ENCODE results near the gene JUND.
A peak's percentile ranks its signal among the peaks of the same experiment; 100 is the strongest.

Gene JUND

GRCh38 chr19:18251587-18252369, 29.6 kb downstream of the JUND start:
- H3K36me3 ChIP-seq = peaks cover 0 to 3% (median 3%) of the 10 kb centered on the region in 3 donors
- H3K27me3 ChIP-seq = peaks cover 0 to 6% of the 10 kb centered on the region in 2 donors
- no peak overlapping the region for H3K27ac ChIP-seq
- no peaks in the 10 kb centered on the region for H3K9me3 ChIP-seq
- intact Hi-C loops (cut with DNase I; ENCODE audit: low total_unique reads) = loop anchor here (2.0 kb wide), 1 partner anchor 41 kb away; no protein-coding TSS in a partner anchor
- TF ChIP-seq CTCF (IDR thresholded peaks at IDR 0.05) = peak; percentile 87 to 96
- H3K4me1 ChIP-seq = no peaks in the 10 kb centered on the region
- DNase-seq = peak; percentile 58 to 84
- H3K4me3 ChIP-seq = no peak overlapping the region

GRCh38 chr19:18249834-18250233, 31.6 kb downstream of the JUND start:
- intact Hi-C loops (cut with DNase I; ENCODE audit: low total_unique reads) = loop anchor here (2.0 kb wide), 1 partner anchor 39 kb away; no protein-coding TSS in a partner anchor
- TF ChIP-seq CTCF (IDR thresholded peaks at IDR 0.05) = no peak
- H3K27me3 ChIP-seq = peaks cover 0 to 6% of the 10 kb centered on the region in 2 donors
- no peak for DNase-seq
- no peak overlapping the region for H3K4me3 ChIP-seq
- no peaks in the 10 kb centered on the region for H3K4me1 ChIP-seq
- H3K36me3 ChIP-seq = no peaks in the 10 kb centered on the region
- H3K9me3 ChIP-seq = no peaks in the 10 kb centered on the region
- no peak overlapping the region for H3K27ac ChIP-seq

GRCh38 chr19:18245297-18245696, 36.1 kb downstream of the JUND start:
- no peaks in the 10 kb centered on the region for H3K4me1 ChIP-seq
- H3K4me3 ChIP-seq = no peak overlapping the region
- no peaks in the 10 kb centered on the region for H3K9me3 ChIP-seq
- DNase-seq = no peak
- H3K27ac ChIP-seq = no peak overlapping the region
- H3K27me3 ChIP-seq = peaks cover 0 to 6% of the 10 kb centered on the region in 2 donors
- no peaks in the 10 kb centered on the region for H3K36me3 ChIP-seq
- intact Hi-C loops (cut with DNase I; ENCODE audit: low total_unique reads) = no loop called here
- TF ChIP-seq CTCF (IDR thresholded peaks at IDR 0.05) = no peak

GRCh38 chr19:18239303-18239702, 42.1 kb downstream of the JUND start:
- Histone ChIP-seq H3K27me3 (peaks cover 0 to 36% of the 10 kb centered on the region in 2 donors), H3K9me3 (no peaks in the 10 kb centered on the region), H3K36me3 (no peaks in the 10 kb centered on the region), H3K4me1 (no peaks in the 10 kb centered on the region), H3K27ac (no peak overlapping the region), H3K4me3 (no peak overlapping the region)
- intact Hi-C loops (cut with DNase I; ENCODE audit: low total_unique reads) = no loop called here
- no peak for TF ChIP-seq CTCF (IDR thresholded peaks at IDR 0.05)
- no peak for DNase-seq

- TF ChIP-seq CTCF (IDR thresholded peaks at IDR 0.05) = no peak
- DNase-seq = no peak
- Histone ChIP-seq H3K27ac (no peak overlapping the region), H3K36me3 (no peaks in the 10 kb centered on the region), H3K27me3 (peaks cover 0 to 75% of the 10 kb centered on the region in 2 donors), H3K9me3 (peaks cover 0 to 17% (median 13%) of the 10 kb centered on the region in 3 donors), H3K4me1 (peaks cover 0 to 15% (median 4%) of the 10 kb centered on the region in 4 donors), H3K4me3 (no peak overlapping the region)
- intact Hi-C loops (cut with DNase I; ENCODE audit: low total_unique reads) = no loop called here
Observed at GRCh38 chr19:18234194-18234593, 47.2 kb downstream of the JUND start.

All from tibial artery (tissue), 4 donors.